ENCODE results near the gene ADAM30. TPM values are rescaled to one million over a fixed set of nuclear protein-coding genes. Genes with fewer than 3 reads are reported as not detected.

Gene ADAM30
- total and polyA plus RNA-seq, 2 donors (not counting 1 experiment from before 2014, with no cell fraction given): not detected

DNA sequence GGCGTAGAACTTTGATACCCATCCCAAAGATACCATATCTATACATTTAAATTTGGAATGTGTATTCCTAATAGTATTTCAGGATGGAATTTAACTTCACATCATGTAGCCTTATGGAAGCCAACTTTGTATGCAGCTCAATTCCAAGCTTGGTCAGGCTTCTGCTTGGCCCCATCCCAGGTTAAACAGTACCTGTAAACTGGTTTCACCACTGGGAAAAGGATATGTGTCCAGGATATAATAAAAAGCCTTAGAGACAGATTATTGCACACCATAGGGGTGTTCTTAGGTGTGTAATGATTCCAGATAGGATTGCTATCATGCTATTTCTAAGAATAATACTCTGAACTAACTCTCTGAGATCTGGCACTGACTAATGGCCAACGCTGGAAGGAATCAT is 28.1 kb downstream of the ADAM30 start:
- Histone ChIP-seq H4K20me1 (ENCODE audit: control insufficient read depth, extremely low read depth, insufficient read depth, low read length) (no peaks in the 10 kb centered on the region), H3K4me3 (replicated peaks in 1 of 4; ENCODE audit: control extremely low read depth in 1 of 4, insufficient read depth in 1 of 4, low read depth in 3 of 4, low read length in 4 of 4) (no peak overlapping the region)
- TF ChIP-seq CTCF (conservative IDR thresholded peaks at IDR 0.05 in 1 of 2, IDR thresholded peaks at IDR 0.05 in 1 of 2; ENCODE audit: low read depth in 1 of 2, low read length in 2 of 2) (no peak), EZH2 (IDR thresholded peaks at IDR 0.05; ENCODE audit: low read length, missing control alignments) (no peak)

DNA sequence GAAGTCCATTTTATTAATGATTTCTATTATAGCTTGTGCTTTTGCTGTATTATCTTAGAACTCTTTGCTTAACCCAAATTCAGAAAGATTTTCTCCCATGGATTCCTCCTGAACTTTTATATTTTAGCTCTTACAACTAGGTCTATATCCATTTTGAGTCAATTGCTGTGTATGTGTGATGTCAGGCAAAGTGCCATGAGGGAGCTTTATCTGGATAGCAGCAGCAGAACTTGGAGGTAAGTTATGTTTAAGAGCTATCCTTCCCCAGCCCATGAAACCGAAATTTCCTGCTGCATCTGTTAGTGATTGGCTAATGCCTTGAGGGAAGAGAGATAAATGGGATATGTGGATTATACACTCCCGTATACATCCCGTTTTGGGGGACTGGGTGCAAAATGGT is 29.9 kb downstream of the ADAM30 start:
- H3K27ac ChIP-seq (ENCODE audit: insufficient read depth, low read length): no peak overlapping the region
- no peaks in the 10 kb centered on the region for H3K79me2 ChIP-seq (ENCODE audit: control insufficient read depth, insufficient read depth, low read length)
- no peak overlapping the region for H3K4me2 ChIP-seq (ENCODE audit: extremely low read depth, insufficient read depth, low read length)
- TF ChIP-seq EZH2 (IDR thresholded peaks at IDR 0.05; ENCODE audit: low read length, missing control alignments) (no peak), CTCF (conservative IDR thresholded peaks at IDR 0.05 in 1 of 2, IDR thresholded peaks at IDR 0.05 in 1 of 2; ENCODE audit: low read depth in 1 of 2, low read length in 2 of 2) (no peak)
- DNase-seq (ENCODE audit: low read depth in 2 of 2): no peak
- no peak overlapping the region for H2AFZ ChIP-seq (ENCODE audit: low read length)
- no peaks in the 10 kb centered on the region for H3K27me3 ChIP-seq (ENCODE audit: control insufficient read depth, insufficient read depth, low read length)
- H3K4me1 ChIP-seq (ENCODE audit: control insufficient read depth, extremely low read depth, insufficient read depth, low read length): peaks cover 13% of the 10 kb centered on the region
- H3K4me3 ChIP-seq (replicated peaks in 1 of 4; ENCODE audit: control extremely low read depth in 1 of 4, insufficient read depth in 1 of 4, low read depth in 3 of 4, low read length in 4 of 4): no peak overlapping the region
- H3K36me3 ChIP-seq (ENCODE audit: control insufficient read depth, insufficient read depth, low read length): no peaks in the 10 kb centered on the region
- no peaks in the 10 kb centered on the region for H3K9me3 ChIP-seq (ENCODE audit: control insufficient read depth, insufficient read depth, low read depth, low read length)
- H3K9ac ChIP-seq (ENCODE audit: insufficient read depth, low read length): no peak overlapping the region
- no peaks in the 10 kb centered on the region for H4K20me1 ChIP-seq (ENCODE audit: control insufficient read depth, extremely low read depth, insufficient read depth, low read length)

More for the DNA sequence above, 28.1 kb downstream of the ADAM30 start:
- Histone ChIP-seq H3K79me2 (ENCODE audit: control insufficient read depth, insufficient read depth, low read length) (no peaks in the 10 kb centered on the region), H3K9me3 (ENCODE audit: control insufficient read depth, insufficient read depth, low read depth, low read length) (no peaks in the 10 kb centered on the region), H3K27me3 (ENCODE audit: control insufficient read depth, insufficient read depth, low read length) (no peaks in the 10 kb centered on the region), H3K36me3 (ENCODE audit: control insufficient read depth, insufficient read depth, low read length) (no peaks in the 10 kb centered on the region), H3K27ac (ENCODE audit: insufficient read depth, low read length) (no peak overlapping the region), H2AFZ (ENCODE audit: low read length) (no peak overlapping the region), H3K4me1 (ENCODE audit: control insufficient read depth, extremely low read depth, insufficient read depth, low read length) (peaks cover 9% of the 10 kb centered on the region), H3K4me2 (ENCODE audit: extremely low read depth, insufficient read depth, low read length) (no peak overlapping the region), H3K9ac (ENCODE audit: insufficient read depth, low read length) (no peak overlapping the region)
- no peak for DNase-seq (ENCODE audit: low read depth in 2 of 2)

GRCh38 chr1:119865627-119866026 is 30.7 kb downstream of the ADAM30 start:
- DNase-seq (ENCODE audit: low read depth in 2 of 2): peak; percentile 49 to 63
- TF ChIP-seq EZH2 (IDR thresholded peaks at IDR 0.05; ENCODE audit: low read length, missing control alignments) (no peak), CTCF (conservative IDR thresholded peaks at IDR 0.05 in 1 of 2, IDR thresholded peaks at IDR 0.05 in 1 of 2; ENCODE audit: low read depth in 1 of 2, low read length in 2 of 2) (no peak)

More at GRCh38 chr1:119865627-119866026, 30.7 kb downstream of the ADAM30 start:
- H3K79me2 ChIP-seq (ENCODE audit: control insufficient read depth, insufficient read depth, low read length): no peaks in the 10 kb centered on the region
- peak overlapping the region; percentile 64 for H3K4me2 ChIP-seq (ENCODE audit: extremely low read depth, insufficient read depth, low read length)
- H3K4me3 ChIP-seq (replicated peaks in 1 of 4; ENCODE audit: control extremely low read depth in 1 of 4, insufficient read depth in 1 of 4, low read depth in 3 of 4, low read length in 4 of 4): no peak overlapping the region
- no peak overlapping the region for H2AFZ ChIP-seq (ENCODE audit: low read length)
- no peaks in the 10 kb centered on the region for H4K20me1 ChIP-seq (ENCODE audit: control insufficient read depth, extremely low read depth, insufficient read depth, low read length)
- no peaks in the 10 kb centered on the region for H3K27me3 ChIP-seq (ENCODE audit: control insufficient read depth, insufficient read depth, low read length)
- peaks cover 11% of the 10 kb centered on the region for H3K4me1 ChIP-seq (ENCODE audit: control insufficient read depth, extremely low read depth, insufficient read depth, low read length)
- H3K36me3 ChIP-seq (ENCODE audit: control insufficient read depth, insufficient read depth, low read length): no peaks in the 10 kb centered on the region
- H3K27ac ChIP-seq (ENCODE audit: insufficient read depth, low read length): no peak overlapping the region
- no peak overlapping the region for H3K9ac ChIP-seq (ENCODE audit: insufficient read depth, low read length)
- H3K9me3 ChIP-seq (ENCODE audit: control insufficient read depth, insufficient read depth, low read depth, low read length): no peaks in the 10 kb centered on the region
